ENCODE data around the gene SIPA1L2.
A peak's percentile ranks its signal among the peaks of the same experiment; 100 is the strongest.

DNA sequence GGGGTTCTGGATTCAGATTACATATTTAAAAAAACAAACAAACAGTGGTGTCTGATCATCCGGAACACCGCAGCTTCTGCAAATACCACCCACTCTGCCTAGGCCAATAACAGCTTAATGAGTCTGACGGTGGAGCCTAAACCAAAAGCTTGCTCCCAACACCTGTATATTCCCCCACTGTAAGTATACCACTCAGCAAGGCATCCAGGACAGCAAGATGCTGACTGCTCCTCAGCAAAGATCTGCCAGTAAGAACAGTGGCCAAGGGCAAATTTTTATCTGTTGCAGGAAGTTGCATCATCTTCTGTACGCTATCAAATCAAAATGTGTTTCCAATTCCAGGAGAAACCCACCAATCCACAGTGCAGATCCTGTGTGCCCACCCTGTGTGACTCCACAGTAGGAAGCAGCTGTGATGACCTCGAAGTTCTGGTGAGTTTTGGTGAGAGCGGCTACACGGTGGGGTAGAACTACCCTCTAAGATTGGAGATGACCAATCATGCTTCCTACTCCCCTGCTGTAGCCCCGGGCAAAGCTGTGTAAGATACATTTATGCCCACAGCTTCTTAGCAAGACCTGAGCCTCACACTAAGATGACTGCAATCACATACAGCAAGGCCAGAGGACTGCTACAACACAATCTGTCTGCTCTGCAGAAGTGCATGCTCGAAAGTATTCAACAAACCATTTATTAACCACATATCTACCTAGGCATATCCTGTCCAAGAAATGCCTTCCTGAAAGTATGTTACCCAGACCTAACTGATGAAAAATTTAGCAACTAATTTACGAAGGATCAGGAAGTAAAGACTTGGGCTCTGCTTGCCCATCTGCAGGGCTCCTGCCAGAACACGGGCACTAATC lies 30.5 kb downstream of the SIPA1L2 start:
- TF ChIP-seq REST (IDR thresholded peaks at IDR 0.05; ENCODE audit: low read depth) (no peak), EGR1 (IDR thresholded peaks at IDR 0.05) (no peak), EP300 (IDR thresholded peaks at IDR 0.05; ENCODE audit: borderline replicate concordance) (no peak), FOXM1 (IDR thresholded peaks at IDR 0.05; ENCODE audit: borderline replicate concordance, low read depth) (no peak), CEBPB (IDR thresholded peaks at IDR 0.05) (peak; percentile 50; the same call in 1 of the 2 replicates), TCF12 (IDR thresholded peaks at IDR 0.05; ENCODE audit: low read depth) (no peak), TAF1 (IDR thresholded peaks at IDR 0.05; ENCODE audit: low read depth) (no peak), RAD21 (IDR thresholded peaks at IDR 0.05; ENCODE audit: low read depth) (no peak), ZBTB7A (IDR thresholded peaks at IDR 0.05; ENCODE audit: low read depth) (no peak)
